Esophagus squamous epithelium (tissue), 4 donors: Measurements from ENCODE around the gene PNMA6E.

Experiments
- CTCF ChIP-seq, 6 experiments: fragments of 450-650 bp in 4 of 6; fragments of 200-600 bp in 2 of 6; sonication (generic) in 2 of 6; IDR thresholded peaks; one replicate each; pipeline ENCODE4 v1.5.1; 2016 to 2019; ENCODE audit warnings: antibody characterized with exemption in 6 of 6, mild to moderate bottlenecking in 4 of 6, moderate library complexity in 4 of 6
- POLR2A ChIP-seq, 4 donors: fragments of 450-650 bp; IDR thresholded peaks; one replicate each; pipeline ENCODE4 v1.6.1; 2017; ENCODE audit warnings: antibody characterized with exemption in 4 of 4, mild to moderate bottlenecking in 4 of 4, moderate library complexity in 3 of 4

- no peak for TF ChIP-seq CTCF (IDR thresholded peaks at IDR 0.05)
- no peak for TF ChIP-seq POLR2A (IDR thresholded peaks at IDR 0.05)
These were observed 44.1 kb upstream of the PNMA6E start for GRCh38 chrX:153445106-153445855.
